Measurements from ENCODE around the gene C16orf96. TPM values are rescaled to one million over a fixed set of nuclear protein-coding genes. Genes with fewer than 3 reads are reported as not detected.
A peak's percentile ranks its signal among the peaks of the same experiment; 100 is the strongest.
"Not testable (repeated sequence)": the region's sequence is repeated elsewhere in the genome, so short reads cannot be mapped to it uniquely, and the experiment has no call there.

Gene C16orf96
- total RNA-seq, 1 donor from 2014 or later = 0.41 TPM

DNA sequence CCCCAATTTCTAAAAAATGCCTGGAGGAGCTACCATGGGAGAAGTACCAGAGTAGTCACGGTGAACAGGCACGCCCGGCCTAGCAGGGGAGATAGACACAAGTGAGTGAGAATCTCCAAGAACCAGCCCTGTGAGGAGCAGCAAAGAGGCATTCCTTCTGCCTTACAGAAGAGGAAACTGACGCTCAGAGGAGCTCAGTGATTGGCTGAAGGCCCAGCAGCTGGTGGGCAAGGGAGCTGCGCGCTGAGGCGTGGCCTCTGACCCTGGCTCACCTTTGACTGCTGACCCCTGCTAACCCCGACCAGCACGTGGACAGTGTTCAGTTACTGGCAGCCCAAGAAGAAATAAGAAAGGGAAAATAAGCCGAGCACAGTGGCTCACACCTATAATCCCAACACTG is 1.8 kb downstream of the C16orf96 start:
- FAIRE-seq = no peak
- DNase-seq (ENCODE audit: low spot score in 2 of 2) = no peak

DNA sequence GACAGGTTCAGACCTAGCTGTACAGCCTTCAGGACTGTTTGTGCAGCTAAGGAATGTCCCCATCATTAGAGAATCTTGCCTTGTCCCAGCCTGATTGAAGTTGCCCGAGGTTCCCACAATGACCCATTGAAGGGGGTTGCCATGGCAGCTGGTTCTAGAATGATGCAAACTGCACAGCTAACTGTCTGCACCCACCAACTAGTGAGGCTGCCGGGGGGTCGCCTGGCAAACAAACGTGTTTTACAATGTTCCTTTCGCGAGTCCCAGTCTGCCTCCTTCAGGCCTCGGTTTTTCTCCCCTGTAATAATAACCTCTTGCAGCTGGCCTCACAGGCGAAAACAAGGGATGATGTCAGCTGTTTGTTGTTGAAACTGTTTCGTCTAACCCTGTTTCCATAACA is 5.5 kb downstream of the C16orf96 start:
- FAIRE-seq = no peak
- no peak for DNase-seq (ENCODE audit: low spot score in 2 of 2)

GRCh38 chr16:4564661-4565267 is 8.6 kb downstream of the C16orf96 start:
- DNase-seq (ENCODE audit: low spot score in 2 of 2) = no peak
- no peak for FAIRE-seq

DNA sequence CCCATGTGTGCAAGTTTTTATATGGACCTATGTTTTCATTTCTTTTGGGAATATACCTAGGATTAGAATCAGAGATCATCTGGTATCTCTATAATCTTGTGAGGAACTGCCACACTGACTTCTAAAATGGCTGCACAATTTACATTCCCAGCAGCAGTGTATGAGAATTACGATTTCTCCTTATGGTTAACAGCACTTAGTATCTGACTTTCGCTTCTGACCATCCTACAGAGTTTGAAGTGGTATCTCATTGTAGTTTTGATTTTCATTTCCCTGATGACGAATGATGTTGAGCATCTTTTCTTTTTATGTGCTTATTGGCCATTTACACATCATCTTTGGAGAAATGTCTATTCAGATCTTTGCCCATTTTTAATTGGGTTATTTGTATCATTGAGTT is 10.0 kb downstream of the C16orf96 start:
- FAIRE-seq = no peak
- no peak for DNase-seq (ENCODE audit: low spot score in 2 of 2)

DNA sequence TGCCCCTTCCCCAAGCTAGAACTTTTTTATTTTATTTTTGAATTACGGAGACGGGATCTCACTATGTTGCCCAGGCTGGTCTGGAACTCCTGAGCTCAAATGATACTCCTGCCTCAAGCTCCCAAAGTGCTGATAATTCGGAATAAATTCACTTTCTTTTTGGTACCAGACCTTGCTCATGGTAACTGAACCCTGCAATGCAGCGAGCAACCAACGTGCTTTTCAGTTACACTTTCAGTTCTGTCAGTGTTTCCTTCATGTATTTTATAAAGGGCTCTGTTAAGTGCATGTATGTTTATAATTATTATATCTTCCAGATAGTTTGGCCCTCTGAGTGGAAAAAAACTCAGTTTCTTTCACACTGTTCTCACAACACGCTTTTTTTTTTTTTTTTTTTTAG is 13.9 kb downstream of the C16orf96 start:
- FAIRE-seq = no peak
- DNase-seq (ENCODE audit: low spot score in 2 of 2) = no peak

DNA sequence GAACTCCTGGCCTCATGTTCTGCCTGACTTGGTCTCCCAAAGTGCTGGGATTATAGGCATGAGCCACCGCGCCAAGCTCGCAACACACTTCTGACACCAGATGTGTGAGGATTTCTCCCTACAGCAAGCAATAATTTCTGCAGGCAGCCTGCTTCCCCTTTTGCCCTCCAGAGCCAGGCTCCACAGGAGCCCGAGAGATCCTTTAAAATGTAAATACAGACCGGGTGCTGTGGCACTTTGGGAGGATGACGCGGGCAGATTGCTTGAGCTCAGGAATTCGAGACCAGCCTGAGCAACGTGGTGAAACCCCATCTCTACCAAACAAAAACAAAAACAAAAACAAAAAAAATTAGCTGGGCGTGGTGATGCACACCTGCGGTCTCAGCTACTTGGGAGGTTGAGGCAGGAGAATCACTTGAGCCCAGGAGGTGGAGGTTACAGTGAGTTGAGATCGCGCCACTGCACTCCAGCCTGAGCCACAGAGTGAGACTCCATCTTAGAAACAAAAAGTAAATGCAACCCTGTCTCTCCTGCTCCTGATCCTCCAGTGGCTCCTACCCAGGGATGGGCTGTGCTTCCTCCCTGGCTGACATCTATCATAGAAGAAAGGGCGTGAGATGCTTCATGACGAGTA is 14.7 kb downstream of the C16orf96 start:
- DNase-seq (ENCODE audit: low spot score in 2 of 2) (no peak), FAIRE-seq (no peak)

- FAIRE-seq (no peak), DNase-seq (ENCODE audit: low spot score in 2 of 2) (no peak)
Measured at GRCh38 chr16:4572715-4573114, 16.6 kb downstream of the C16orf96 start.

DNA sequence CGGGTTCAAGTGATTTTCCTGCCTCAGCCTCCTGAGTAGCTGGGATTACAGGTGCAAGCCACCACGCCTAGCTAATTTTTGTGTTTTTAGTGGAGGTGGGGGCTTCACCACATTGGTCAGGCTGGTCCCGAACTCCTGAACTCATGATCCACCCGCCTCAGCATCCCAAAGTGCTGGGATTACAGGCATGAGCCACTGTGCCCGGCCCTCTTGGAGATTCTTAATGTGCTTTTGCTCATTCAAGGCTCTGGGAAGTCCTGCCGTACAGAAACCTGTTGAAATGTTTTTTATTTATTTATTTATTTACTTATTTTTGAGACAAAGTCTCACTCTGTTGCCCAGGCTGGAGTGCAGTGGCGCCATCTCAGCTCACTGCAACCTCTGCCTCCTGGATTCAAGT is 17.8 kb downstream of the C16orf96 start:
- FAIRE-seq = not testable (repeated sequence)

GRCh38 chr16:4574919-4575705 is 19.0 kb downstream of the C16orf96 start:
- FAIRE-seq (no peak), DNase-seq (ENCODE audit: low spot score in 2 of 2) (no peak)

More for the DNA sequence above, 17.8 kb downstream of the C16orf96 start:
- not testable (repeated sequence) for DNase-seq (ENCODE audit: low spot score in 2 of 2)

DNA sequence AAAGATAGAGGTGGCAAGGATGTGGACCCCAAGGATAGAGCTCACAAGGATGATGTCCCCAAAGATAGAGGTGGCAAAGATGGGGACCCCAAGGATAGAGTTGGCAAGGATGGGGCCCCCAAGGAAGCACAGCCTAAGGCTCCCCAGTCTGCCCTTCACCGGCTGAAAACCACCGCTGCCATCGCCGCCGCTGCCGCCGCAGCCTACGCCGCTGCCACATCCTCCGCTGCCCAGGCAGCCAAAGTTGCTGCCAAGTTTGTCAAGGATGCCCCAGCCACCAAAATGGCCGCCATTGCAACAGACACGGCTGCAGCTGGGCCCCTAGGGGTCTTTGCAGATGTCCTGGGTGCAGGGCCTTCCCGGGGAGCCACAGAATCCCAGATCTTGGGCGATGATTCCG is 19.9 kb downstream of the C16orf96 start:
- FAIRE-seq (no peak), DNase-seq (ENCODE audit: low spot score in 2 of 2) (no peak)

- FAIRE-seq (no peak), DNase-seq (ENCODE audit: low spot score in 2 of 2) (no peak)
Measured at GRCh38 chr16:4578961-4579530, 22.9 kb downstream of the C16orf96 start.

DNA sequence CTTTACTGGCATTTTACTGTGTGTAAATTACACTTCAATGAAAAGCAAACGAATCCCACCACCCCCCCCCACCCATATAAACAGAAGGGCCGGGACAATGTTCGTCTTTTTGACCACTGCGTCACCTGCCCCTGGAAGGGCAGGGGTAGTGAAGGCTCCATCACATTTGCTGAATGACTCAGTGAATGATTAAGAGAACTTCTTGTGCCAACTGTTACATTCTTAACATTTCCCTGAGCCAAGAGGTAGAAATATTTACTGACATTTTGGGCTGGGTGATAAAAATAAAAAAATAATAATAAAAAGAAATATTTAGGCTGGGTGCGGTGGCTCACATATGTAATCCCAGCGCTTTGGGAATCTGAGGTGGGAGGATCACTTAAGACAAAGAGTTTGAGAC is 24.1 kb downstream of the C16orf96 start:
- no peak for DNase-seq (ENCODE audit: low spot score in 2 of 2)
- FAIRE-seq = no peak

GRCh38 chr16:4583906-4584305 is 27.8 kb downstream of the C16orf96 start:
- DNase-seq (ENCODE audit: low spot score in 2 of 2) (no peak), FAIRE-seq (no peak)

- DNase-seq (ENCODE audit: low spot score in 2 of 2) (no peak), FAIRE-seq (no peak)
Measured at GRCh38 chr16:4586291-4586690, 30.2 kb downstream of the C16orf96 start.

DNA sequence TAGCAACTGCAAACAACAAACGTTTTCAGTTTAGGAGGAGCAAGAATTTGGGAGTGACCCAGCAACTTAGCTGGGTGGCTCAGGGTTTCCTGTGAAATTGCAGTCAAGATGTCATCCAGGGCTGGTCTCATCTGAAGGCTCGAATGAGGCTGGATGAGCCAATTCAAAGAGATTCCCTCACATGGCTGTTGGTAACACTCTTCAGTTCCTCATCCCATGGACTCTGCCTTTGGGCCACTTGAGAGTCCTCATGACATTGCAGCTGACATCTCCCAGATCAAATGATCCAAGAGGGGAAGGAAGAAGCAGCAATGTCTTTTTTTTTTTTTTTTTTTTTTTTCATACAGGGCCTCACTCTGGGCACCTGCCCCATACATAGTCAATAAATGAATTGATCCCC is 32.2 kb downstream of the C16orf96 start:
- FAIRE-seq (no peak), DNase-seq (ENCODE audit: low spot score in 2 of 2) (no peak)

DNA sequence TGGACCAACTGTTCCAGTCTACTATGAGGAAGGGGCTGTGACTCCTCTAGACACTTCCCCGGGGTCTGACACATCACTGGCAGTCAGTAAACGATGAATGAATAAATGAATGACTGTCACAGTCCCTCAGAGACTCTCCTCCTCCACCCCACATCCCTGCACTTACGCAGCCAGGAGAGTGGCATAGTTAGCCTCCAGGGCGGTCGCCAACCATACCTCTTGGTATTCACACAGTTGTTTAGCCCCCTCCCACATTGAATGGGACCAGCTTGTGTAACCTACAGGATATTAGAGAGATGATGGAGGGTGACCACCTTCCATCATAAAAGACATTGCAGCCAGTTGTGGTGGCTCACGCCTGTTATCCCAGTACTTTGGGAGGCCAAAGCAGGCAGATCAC is 32.8 kb downstream of the C16orf96 start:
- FAIRE-seq = no peak
- DNase-seq (ENCODE audit: low spot score in 2 of 2) = no peak

DNA sequence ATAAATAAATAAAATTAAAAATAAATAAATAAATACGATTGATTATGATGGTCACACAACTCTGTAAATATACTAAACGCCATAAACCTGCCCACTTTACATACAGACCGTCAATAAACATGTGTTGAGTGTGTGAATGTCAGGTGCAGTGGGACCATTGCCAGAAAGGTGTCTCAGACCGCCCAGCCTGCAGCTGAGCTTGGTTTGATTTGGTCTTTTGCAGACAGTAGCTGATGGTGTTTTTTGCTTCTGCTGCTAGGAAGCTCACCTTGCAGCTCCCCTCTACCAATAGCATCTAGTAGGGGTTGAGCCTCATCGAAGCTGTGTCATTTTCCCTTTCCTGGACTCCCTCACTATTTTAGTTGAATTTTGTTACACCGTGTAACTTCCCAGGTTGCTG is 35.1 kb downstream of the C16orf96 start:
- FAIRE-seq = no peak

GRCh38 chr16:4591706-4592470 is 35.7 kb downstream of the C16orf96 start:
- FAIRE-seq (no peak), DNase-seq (ENCODE audit: low spot score in 2 of 2) (peak in 1 of 2 donors; percentile 8)

More for the DNA sequence above, 35.1 kb downstream of the C16orf96 start:
- no peak for DNase-seq (ENCODE audit: low spot score in 2 of 2)

DNA sequence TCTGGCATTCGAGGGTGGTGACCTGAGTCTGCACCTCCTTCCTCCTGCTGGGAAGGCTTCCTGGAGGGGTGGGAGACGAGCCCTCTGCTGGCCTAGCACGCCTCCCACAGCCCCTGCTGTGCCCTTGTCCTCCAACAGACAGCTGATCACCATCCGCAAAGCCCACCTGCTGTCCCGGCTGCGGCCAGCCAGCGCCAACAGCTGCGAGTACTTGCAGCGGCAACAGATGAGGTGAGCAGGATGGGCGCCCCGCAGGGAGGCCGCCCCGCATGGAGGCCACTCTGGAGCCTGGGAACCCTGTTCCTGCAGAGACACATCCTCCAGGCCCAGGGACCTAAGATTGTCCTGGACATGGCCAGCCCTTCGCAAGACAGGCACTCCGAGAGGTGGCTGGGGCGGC is 36.9 kb downstream of the C16orf96 start:
- DNase-seq (ENCODE audit: low spot score in 2 of 2) (no peak), FAIRE-seq (no peak)

Measured in frontal cortex (tissue), 4 donors.